ENCODE results near the gene VSIG2. TPM values are rescaled to one million over a fixed set of nuclear protein-coding genes. Genes with fewer than 3 reads are reported as not detected.
A peak's percentile ranks its signal among the peaks of the same experiment; 100 is the strongest.
"Not testable (repeated sequence)": the region's sequence is repeated elsewhere in the genome, so short reads cannot be mapped to it uniquely, and the experiment has no call there.

The VSIG2 gene
- total RNA-seq, 2 experiments from 2014 or later: 0.31 to 0.34 TPM

- ChIA-PET POLR2A (no interaction called here), CTCF (interaction anchor here (1.0 kb wide), 1 partner anchor 18 kb away, joined by 3 read pairs; no protein-coding TSS in a partner anchor)
Observed at GRCh38 chr11:124784051-124784450, 32.0 kb upstream of the VSIG2 start.

GRCh38 chr11:124783002-124783401 lies 30.9 kb upstream of the VSIG2 start:
- ChIA-PET CTCF (interaction anchor here (1.3 kb wide), 1 partner anchor 54 kb away, joined by 3 read pairs; no protein-coding TSS in a partner anchor), POLR2A (no interaction called here)
- Mint-ChIP-seq H3K36me3 (no peaks in the 10 kb centered on the region), H3K4me1 (ENCODE audit: low read depth) (no peaks in the 10 kb centered on the region), H3K27ac (no peak overlapping the region), H3K27me3 (no peaks in the 10 kb centered on the region), H3K4me3 (no peak overlapping the region), H3K9me3 (no peaks in the 10 kb centered on the region)
- DNase-seq: no peak
- intact Hi-C loops (cut with micrococcal nuclease): no loop called here

More at GRCh38 chr11:124784051-124784450, 32.0 kb upstream of the VSIG2 start:
- H3K27me3 Mint-ChIP-seq: no peaks in the 10 kb centered on the region
- H3K27ac Mint-ChIP-seq: no peak overlapping the region
- H3K4me3 Mint-ChIP-seq: no peak overlapping the region
- no peaks in the 10 kb centered on the region for H3K4me1 Mint-ChIP-seq (ENCODE audit: low read depth)
- DNase-seq: no peak
- intact Hi-C loops (cut with micrococcal nuclease): no loop called here
- H3K9me3 Mint-ChIP-seq: no peaks in the 10 kb centered on the region
- H3K36me3 Mint-ChIP-seq: no peaks in the 10 kb centered on the region

GRCh38 chr11:124779568-124779967 lies 27.5 kb upstream of the VSIG2 start:
- no peaks in the 10 kb centered on the region for H3K9me3 Mint-ChIP-seq
- H3K4me3 Mint-ChIP-seq: no peak overlapping the region
- POLR2A ChIA-PET: no interaction called here
- H3K4me1 Mint-ChIP-seq (ENCODE audit: low read depth): peaks cover 10% of the 10 kb centered on the region
- peaks cover 2% of the 10 kb centered on the region for H3K36me3 Mint-ChIP-seq
- H3K27ac Mint-ChIP-seq: no peak overlapping the region
- no peaks in the 10 kb centered on the region for H3K27me3 Mint-ChIP-seq
- CTCF ChIA-PET: interaction anchor here (1.3 to 3.6 kb wide), 2 partner anchors 15 to 110 kb away, joined by 5 to 14 read pairs; no protein-coding TSS in a partner anchor
- DNase-seq: no peak
- intact Hi-C loops (cut with micrococcal nuclease): no loop called here

- Mint-ChIP-seq H3K4me1 (ENCODE audit: low read depth) (peaks cover 10% of the 10 kb centered on the region), H3K4me3 (no peak overlapping the region), H3K36me3 (peaks cover 2% of the 10 kb centered on the region), H3K9me3 (no peaks in the 10 kb centered on the region), H3K27me3 (no peaks in the 10 kb centered on the region), H3K27ac (no peak overlapping the region)
- no peak for DNase-seq
- CTCF ChIA-PET: interaction anchor here (0.6 to 3.6 kb wide), 2 partner anchors 16 to 97 kb away, joined by 3 to 14 read pairs; no protein-coding TSS in a partner anchor
- POLR2A ChIA-PET: no interaction called here
- intact Hi-C loops (cut with micrococcal nuclease): no loop called here
Observed at GRCh38 chr11:124778281-124778680, 26.2 kb upstream of the VSIG2 start.

GRCh38 chr11:124776865-124777645 lies 25.0 kb upstream of the VSIG2 start:
- peaks cover 10% of the 10 kb centered on the region for H3K4me1 Mint-ChIP-seq (ENCODE audit: low read depth)
- POLR2A ChIA-PET: no interaction called here

DNA sequence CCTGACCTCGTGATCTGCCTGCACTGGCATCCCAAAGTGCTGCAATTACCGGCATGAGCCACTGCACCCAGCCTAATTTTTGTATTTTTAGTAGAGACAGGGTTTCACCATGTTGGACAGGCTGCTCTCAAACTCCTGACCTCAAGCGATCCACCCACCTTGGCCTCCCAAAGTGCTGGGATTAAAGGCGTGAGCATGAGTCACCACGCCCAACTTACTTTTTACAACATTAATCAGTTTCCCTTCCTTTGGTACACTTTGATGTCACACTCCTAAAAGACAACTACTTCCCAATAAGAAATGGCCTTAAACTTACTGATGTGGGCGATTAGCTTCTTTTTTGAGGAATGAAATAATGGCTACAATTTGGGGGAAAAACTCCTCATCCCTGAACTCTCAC lies 18.9 kb upstream of the VSIG2 start:
- peaks cover 17% of the 10 kb centered on the region for H3K36me3 Mint-ChIP-seq
- POLR2A ChIA-PET, H3K27ac Mint-ChIP-seq: not testable (repeated sequence)

More at GRCh38 chr11:124776865-124777645, 25.0 kb upstream of the VSIG2 start:
- Mint-ChIP-seq H3K4me3 (no peak overlapping the region), H3K9me3 (no peaks in the 10 kb centered on the region), H3K36me3 (peaks cover 6% of the 10 kb centered on the region), H3K27ac (no peak overlapping the region), H3K27me3 (no peaks in the 10 kb centered on the region)
- DNase-seq: no peak
- CTCF ChIA-PET: interaction anchor here (3.6 kb wide), 1 partner anchor 17 kb away, joined by 14 read pairs; no protein-coding TSS in a partner anchor
- intact Hi-C loops (cut with micrococcal nuclease): no loop called here

GRCh38 chr11:124769806-124770774 lies 18.0 kb upstream of the VSIG2 start:
- DNase-seq: no peak
- POLR2A ChIA-PET: no interaction called here
- Mint-ChIP-seq H3K4me1 (ENCODE audit: low read depth) (no peaks in the 10 kb centered on the region), H3K27me3 (no peaks in the 10 kb centered on the region), H3K4me3 (no peak overlapping the region), H3K27ac (no peak overlapping the region), H3K36me3 (peaks cover 17% of the 10 kb centered on the region), H3K9me3 (no peaks in the 10 kb centered on the region)
- intact Hi-C loops (cut with micrococcal nuclease): no loop called here
- CTCF ChIA-PET: interaction anchor here (1.0 to 1.5 kb wide), 4 partner anchors 23 to 101 kb away, joined by 3 to 9 read pairs (median 4); partner anchors contain the start of genes MSANTD2, SIAE and SPA17

More for the DNA sequence above, 18.9 kb upstream of the VSIG2 start:
- DNase-seq; H3K4me1 Mint-ChIP-seq (ENCODE audit: low read depth); H3K27me3 Mint-ChIP-seq; H3K4me3 Mint-ChIP-seq; intact Hi-C loops (cut with micrococcal nuclease); H3K9me3 Mint-ChIP-seq: not testable (repeated sequence)
- CTCF ChIA-PET: interaction anchor here (0.6 to 4.6 kb wide), 3 partner anchors 8 to 127 kb away, joined by 3 to 29 read pairs (median 3); partner anchors contain the start of gene ESAM

GRCh38 chr11:124768914-124769313 lies 16.9 kb upstream of the VSIG2 start:
- POLR2A ChIA-PET: no interaction called here
- Mint-ChIP-seq H3K9me3 (no peaks in the 10 kb centered on the region), H3K4me1 (ENCODE audit: low read depth) (no peaks in the 10 kb centered on the region), H3K27ac (no peak overlapping the region), H3K36me3 (peaks cover 17% of the 10 kb centered on the region), H3K4me3 (no peak overlapping the region), H3K27me3 (no peaks in the 10 kb centered on the region)
- intact Hi-C loops (cut with micrococcal nuclease): no loop called here
- no peak for DNase-seq
- CTCF ChIA-PET: interaction anchor here (1.0 to 1.9 kb wide), 5 partner anchors 11 to 95 kb away, joined by 3 to 9 read pairs (median 5); partner anchors contain the start of genes MSANTD2, SIAE and SPA17

DNA sequence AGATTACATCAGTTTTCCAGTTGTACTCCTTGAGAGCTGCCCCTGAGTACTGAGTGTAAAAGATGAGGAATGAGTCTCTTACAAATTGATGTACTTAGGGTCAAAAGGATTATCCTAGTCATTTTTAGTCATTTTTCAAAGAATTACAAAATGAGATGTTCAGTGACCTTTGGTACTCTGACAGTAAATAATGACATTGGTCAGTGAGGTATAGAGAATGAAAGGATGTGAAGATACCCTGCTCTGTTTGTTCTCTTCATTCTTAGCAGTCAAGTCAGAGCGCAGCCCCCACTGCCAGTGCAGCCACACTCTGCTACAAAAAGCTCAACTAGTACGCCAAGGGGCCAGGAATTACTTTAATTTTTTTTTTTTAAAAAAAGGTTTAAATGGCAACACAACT lies 14.1 kb upstream of the VSIG2 start:
- Mint-ChIP-seq H3K9me3 (no peaks in the 10 kb centered on the region), H3K4me3 (no peak overlapping the region), H3K27me3 (peaks cover 7% of the 10 kb centered on the region), H3K4me1 (ENCODE audit: low read depth) (peaks cover 5% of the 10 kb centered on the region), H3K36me3 (peaks cover 8% of the 10 kb centered on the region), H3K27ac (no peak overlapping the region)
- intact Hi-C loops (cut with micrococcal nuclease): no loop called here
- ChIA-PET CTCF (interaction anchor here (1.2 to 9.3 kb wide), 5 partner anchors 18 to 96 kb away, joined by 3 to 107 read pairs (median 51); no protein-coding TSS in a partner anchor), POLR2A (no interaction called here)
- DNase-seq: no peak

DNA sequence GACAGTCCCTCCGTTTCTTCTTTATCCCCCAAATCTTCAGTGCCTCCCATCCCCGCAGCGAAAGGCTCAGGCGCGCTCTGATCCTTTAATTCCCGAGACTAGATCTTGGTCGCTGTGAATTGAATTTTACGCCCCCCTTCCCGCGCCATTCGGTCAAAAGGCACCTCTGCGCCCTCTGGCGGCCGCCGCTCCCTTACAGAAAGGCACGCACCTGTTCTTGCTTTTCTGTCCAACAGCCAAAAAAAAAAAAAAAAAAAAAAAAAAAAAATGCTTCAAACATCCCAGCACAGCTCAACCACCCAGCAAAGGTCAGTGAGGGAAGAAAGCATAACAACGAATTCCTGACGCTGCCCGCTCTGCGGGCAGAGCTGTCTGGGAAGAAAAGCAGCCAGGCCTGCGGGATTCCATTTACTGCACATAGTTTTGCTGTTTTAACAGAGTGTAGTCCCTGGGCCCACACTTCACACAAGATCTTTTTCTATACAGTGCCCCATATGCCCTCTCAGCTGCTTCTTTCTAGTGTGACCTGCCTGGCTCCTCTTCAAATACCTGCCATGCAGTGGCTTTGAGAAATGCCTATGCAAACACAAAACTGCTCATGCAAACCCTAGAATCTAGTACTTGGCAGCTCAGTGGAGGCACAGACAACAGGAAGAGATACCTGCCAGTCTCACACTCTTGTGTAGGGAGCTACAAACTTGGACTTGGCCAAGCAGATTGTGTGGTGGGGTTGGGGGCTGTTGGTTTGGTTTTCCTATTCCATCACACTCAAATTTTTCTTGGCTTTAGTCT lies 11.3 kb upstream of the VSIG2 start:
- DNase-seq: peak; percentile 89
- ChIA-PET CTCF (interaction anchor here (0.6 to 9.3 kb wide), 28 partner anchors 10 to 806 kb away, joined by 3 to 107 read pairs (median 6); partner anchors contain the start of genes MSANTD2, SIAE, SPA17 and VSIG2), POLR2A (interaction anchor here (0.9 to 1.4 kb wide), 4 partner anchors 17 to 92 kb away, joined by 3 to 4 read pairs (median 3); partner anchors contain the start of genes SIAE and SPA17)
- H3K9me3 Mint-ChIP-seq: no peaks in the 10 kb centered on the region
- intact Hi-C loops (cut with micrococcal nuclease): loop anchor here (1.0 to 5.0 kb wide), 9 partner anchors 17 to 361 kb away; partner anchors contain the start of genes ROBO3, SIAE and SPA17
- peaks cover 15% of the 10 kb centered on the region for H3K4me1 Mint-ChIP-seq (ENCODE audit: low read depth)
- H3K27ac Mint-ChIP-seq: peak overlapping the region; percentile 25
- H3K36me3 Mint-ChIP-seq: peaks cover 2% of the 10 kb centered on the region
- peaks cover 30% of the 10 kb centered on the region for H3K27me3 Mint-ChIP-seq
- peak overlapping the region; percentile 89 for H3K4me3 Mint-ChIP-seq

Data from activated CD4-positive, alpha-beta memory T cell treated with anti-CD3 and anti-CD28 coated beads for 36 hours (primary cell).